T follicular helper cell (primary cell): ENCODE results near the gene TFRC.
"Not testable (repeated sequence)": the region's sequence is repeated elsewhere in the genome, so short reads cannot be mapped to it uniquely, and the experiment has no call there.

ENCODE experiments used
- DNase-seq: peaks from one replicate; pipeline ENCODE4 v3.0.0-alpha.2; 2020; ENCODE audit warnings: low read depth

Gene TFRC

DNA sequence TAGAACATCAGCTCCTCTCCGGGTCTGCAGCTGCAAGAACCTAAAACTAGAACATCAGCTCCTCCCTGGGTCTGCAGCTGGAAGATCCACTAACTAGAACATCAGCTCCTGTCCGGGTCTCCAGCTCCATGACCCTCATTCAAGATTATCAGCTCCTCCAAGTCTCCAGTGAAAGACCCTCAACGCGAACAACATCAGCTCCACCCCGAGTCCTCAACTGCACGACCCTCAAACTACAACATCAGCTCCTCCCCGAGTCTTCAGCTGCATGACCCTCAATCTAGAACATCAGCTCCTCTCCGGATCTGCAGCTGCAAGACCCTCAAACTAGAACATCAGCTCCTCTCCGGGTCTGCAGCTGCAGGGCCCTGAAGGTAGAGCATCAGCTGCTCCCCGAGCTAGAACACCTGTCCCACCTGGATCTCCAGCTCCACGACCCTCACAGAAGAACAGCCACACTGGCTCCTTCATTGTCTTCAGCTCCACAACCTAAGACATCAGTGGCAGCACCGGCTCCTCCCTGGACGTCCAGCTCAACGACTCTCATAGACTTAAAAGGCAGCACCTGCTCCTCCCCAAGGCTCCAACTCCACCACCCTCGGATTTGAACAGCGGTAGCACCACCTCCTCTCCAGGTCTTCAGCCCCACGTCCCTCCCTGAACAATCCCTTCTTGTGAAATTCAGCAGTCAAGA lies 77.4 kb downstream of the TFRC start:
- DNase-seq, result not testable (repeated sequence)

DNA sequence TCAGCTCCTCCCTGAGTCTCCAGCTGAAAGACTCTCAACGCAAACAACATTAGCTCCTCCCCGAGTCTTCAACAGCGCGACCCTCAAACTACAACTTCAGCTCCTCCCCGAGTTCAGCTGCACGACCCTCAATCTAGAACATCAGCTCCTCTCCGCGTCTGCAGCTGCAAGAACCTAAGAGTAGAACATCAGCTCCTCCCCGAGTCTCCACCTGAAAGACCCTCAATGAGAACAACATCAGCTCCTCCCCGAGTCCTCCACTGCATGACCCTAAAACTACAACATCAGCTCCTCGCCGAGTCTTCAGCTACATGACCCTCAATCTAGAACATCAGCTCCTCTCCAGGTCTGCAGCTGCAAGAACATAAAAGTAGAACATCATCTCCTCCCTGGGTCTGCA lies 78.3 kb downstream of the TFRC start:
- DNase-seq, result no peak

DNA sequence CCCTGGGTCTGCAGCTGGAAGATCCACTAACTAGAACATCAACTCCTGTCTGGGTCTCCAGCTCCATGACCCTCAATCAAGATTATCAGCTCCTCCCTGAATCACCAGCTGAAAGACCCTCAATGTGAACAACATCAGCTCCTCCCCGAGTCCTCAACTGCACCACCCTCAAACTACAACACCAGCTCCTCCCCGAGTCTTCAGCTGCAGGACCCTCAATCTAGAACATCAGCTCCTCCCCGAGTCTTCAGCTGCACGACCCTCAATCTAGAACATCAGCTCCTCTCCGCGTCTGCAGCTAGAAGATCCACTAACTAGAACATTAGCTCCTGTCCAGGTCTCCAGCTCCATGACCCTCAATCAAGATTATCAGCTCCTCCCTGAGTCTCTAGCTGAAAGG lies 79.2 kb downstream of the TFRC start:
- DNase-seq, result not testable (repeated sequence)

DNA sequence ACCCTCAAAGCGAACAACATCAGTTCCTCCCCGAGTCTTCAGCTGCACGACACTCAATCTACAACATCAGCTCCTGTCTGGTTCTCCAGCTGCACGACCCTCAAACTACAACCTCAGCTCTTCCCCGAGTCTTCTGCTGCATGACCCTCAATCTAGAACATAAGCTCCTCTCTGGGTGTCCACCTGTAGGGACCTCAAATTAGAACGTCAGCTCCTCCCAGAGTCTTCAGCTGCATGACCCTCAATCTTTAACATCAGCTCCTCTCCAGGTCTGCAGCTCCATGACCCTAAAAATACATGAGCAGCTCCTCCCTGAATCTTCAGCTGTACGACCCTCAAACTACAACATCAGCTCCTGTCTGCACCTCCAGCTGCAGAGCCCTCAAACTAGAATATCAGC lies 80.7 kb downstream of the TFRC start:
- DNase-seq, result not testable (repeated sequence)

DNA sequence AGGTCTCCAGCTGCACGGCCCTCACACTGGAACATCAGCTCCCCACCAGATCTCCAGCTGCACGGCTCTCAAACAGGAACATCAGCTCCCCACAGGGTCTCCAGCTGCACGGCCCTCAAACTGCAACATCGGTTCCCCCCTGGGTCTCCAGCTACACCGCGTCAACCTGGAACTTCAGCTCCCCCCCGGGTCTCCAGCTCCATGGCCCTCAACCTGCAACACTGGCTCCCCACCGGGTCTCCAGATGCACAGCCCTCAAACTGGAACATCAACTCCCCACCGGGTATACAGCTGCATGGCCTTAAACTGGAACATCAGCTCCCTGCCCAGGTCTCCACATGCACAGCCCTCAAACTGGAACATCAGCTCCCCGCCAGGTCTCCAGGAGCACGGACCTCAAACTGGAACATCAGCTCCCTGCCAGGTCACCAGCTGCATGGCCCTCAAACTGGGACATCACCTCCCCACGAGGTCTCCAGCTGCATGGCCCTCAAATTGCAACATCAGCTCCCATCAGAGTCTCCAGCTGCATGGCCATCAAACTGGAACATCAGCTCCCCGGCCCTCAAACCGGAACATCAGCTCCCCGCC lies 81.4 kb downstream of the TFRC start:
- not testable (repeated sequence) for DNase-seq

DNA sequence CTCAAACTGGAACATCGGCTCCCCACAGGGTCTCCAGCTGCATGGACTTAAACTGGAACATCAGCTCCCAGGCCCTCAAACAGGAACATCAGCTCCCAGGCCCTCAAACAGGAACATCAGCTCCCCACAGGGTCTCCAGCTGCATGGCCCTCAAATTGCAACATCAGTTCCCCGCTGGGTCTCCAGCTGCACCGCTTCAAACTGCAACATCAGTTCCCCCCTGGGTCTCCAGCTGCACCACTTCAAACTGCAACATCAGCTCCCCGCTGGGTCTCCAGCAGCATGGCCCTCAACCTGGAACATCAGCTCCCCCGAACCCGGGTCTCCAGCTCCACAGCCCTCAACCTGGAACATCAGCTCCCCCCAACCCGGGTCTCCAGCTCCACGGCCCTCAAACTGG lies 82.0 kb downstream of the TFRC start:
- DNase-seq, result no peak
